ENCODE measurements around the gene ZNF8. TPM values are rescaled to one million over a fixed set of nuclear protein-coding genes. Genes with fewer than 3 reads are reported as not detected.

The ZNF8 gene
- total RNA-seq, 2 donors from 2014 or later = 3.4 to 3.8 TPM

DNA sequence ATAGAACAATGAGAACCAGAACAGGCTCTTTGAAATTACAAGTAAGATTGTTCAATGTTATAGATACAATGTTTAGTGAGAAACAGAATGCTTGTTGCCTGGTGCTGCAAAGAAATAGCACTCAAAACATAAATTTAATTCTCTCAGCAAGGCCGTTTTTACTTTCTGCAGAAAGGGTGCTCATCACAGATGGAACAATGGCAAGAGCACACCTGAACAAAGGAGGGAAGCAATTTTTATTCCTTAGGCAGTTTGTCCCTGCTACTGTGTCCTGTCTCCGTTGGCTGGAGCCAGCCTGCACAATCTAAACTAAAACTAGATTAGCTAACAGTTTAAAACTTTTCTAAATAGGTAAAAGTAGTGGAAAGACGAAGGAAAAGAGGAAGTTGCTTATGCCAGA is 10.4 kb upstream of the ZNF8 start:
- DNase-seq = no peak
- H3K9ac ChIP-seq (ENCODE audit: low read depth in 2 of 2, low read length in 2 of 2) = no peak overlapping the region
- H3K4me1 ChIP-seq = no peaks in the 10 kb centered on the region
- H3K9me3 ChIP-seq = peaks cover 29% of the 10 kb centered on the region
- H3K36me3 ChIP-seq = no peaks in the 10 kb centered on the region
- intact Hi-C loops (cut with DNase I) = no loop called here
- H3K27ac ChIP-seq = no peak overlapping the region
- H3K4me3 ChIP-seq = no peak overlapping the region
- H3K27me3 ChIP-seq = no peaks in the 10 kb centered on the region
- TF ChIP-seq CTCF (IDR thresholded peaks at IDR 0.05) = no peak

GRCh38 chr19:58274771-58275201 is 4.0 kb upstream of the ZNF8 start:
- H3K9ac ChIP-seq (ENCODE audit: low read depth in 2 of 2, low read length in 2 of 2) = no peak overlapping the region
- peaks cover 8% of the 10 kb centered on the region for H3K9me3 ChIP-seq
- H3K4me1 ChIP-seq = no peaks in the 10 kb centered on the region
- no peak for TF ChIP-seq CTCF (IDR thresholded peaks at IDR 0.05)
- intact Hi-C loops (cut with DNase I) = no loop called here
- H3K4me3 ChIP-seq = no peak overlapping the region
- DNase-seq = peak; percentile 28
- no peaks in the 10 kb centered on the region for H3K27me3 ChIP-seq
- no peak overlapping the region for H3K27ac ChIP-seq
- H3K36me3 ChIP-seq = no peaks in the 10 kb centered on the region

GRCh38 chr19:58275564-58275963 is 3.2 kb upstream of the ZNF8 start:
- H3K9me3 ChIP-seq = peaks cover 8% of the 10 kb centered on the region
- H3K9ac ChIP-seq (ENCODE audit: low read depth in 2 of 2, low read length in 2 of 2) = no peak overlapping the region
- no peak for TF ChIP-seq CTCF (IDR thresholded peaks at IDR 0.05)
- H3K4me1 ChIP-seq = no peaks in the 10 kb centered on the region
- DNase-seq = no peak
- no peak overlapping the region for H3K27ac ChIP-seq
- no peak overlapping the region for H3K4me3 ChIP-seq
- intact Hi-C loops (cut with DNase I) = no loop called here
- no peaks in the 10 kb centered on the region for H3K36me3 ChIP-seq
- no peaks in the 10 kb centered on the region for H3K27me3 ChIP-seq

GRCh38 chr19:58277197-58277596 is 1.6 kb upstream of the ZNF8 start:
- Histone ChIP-seq H3K27ac (no peak overlapping the region), H3K36me3 (no peaks in the 10 kb centered on the region)

GRCh38 chr19:58277748-58278540 is 811 bp upstream of the ZNF8 start:
- H3K27me3 ChIP-seq = no peaks in the 10 kb centered on the region
- peaks cover 3% of the 10 kb centered on the region for H3K9me3 ChIP-seq
- H3K4me1 ChIP-seq = no peaks in the 10 kb centered on the region
- H3K27ac ChIP-seq = peak overlapping the region; percentile 69
- intact Hi-C loops (cut with DNase I) = no loop called here
- peak; percentile 19 for DNase-seq
- H3K4me3 ChIP-seq = peak overlapping the region; percentile 89
- no peak for TF ChIP-seq CTCF (IDR thresholded peaks at IDR 0.05)
- H3K36me3 ChIP-seq = no peaks in the 10 kb centered on the region
- peak overlapping the region; percentile 63 to 69 for H3K9ac ChIP-seq (ENCODE audit: low read depth in 2 of 2, low read length in 2 of 2)

More at GRCh38 chr19:58277197-58277596, 1.6 kb upstream of the ZNF8 start:
- no peak for DNase-seq
- Histone ChIP-seq H3K27me3 (no peaks in the 10 kb centered on the region), H3K4me3 (no peak overlapping the region), H3K9ac (ENCODE audit: low read depth in 2 of 2, low read length in 2 of 2) (no peak overlapping the region), H3K9me3 (peaks cover 8% of the 10 kb centered on the region), H3K4me1 (no peaks in the 10 kb centered on the region)
- intact Hi-C loops (cut with DNase I) = no loop called here
- no peak for TF ChIP-seq CTCF (IDR thresholded peaks at IDR 0.05)
